Activated T-cell treated with anti-CD3 and anti-CD28 coated beads, Interleukin-2, amount 50 U/mL, for 48 hours (primary cell): ENCODE measurements around the gene KRTAP12-4.
"Not testable (repeated sequence)": the region's sequence is repeated elsewhere in the genome, so short reads cannot be mapped to it uniquely, and the experiment has no call there.

ENCODE experiments used
- DNase-seq, 2 experiments: peaks; one replicate each; pipeline ENCODE4 v3.0.0-alpha.2; 2020

KRTAP12-4 gene

DNA sequence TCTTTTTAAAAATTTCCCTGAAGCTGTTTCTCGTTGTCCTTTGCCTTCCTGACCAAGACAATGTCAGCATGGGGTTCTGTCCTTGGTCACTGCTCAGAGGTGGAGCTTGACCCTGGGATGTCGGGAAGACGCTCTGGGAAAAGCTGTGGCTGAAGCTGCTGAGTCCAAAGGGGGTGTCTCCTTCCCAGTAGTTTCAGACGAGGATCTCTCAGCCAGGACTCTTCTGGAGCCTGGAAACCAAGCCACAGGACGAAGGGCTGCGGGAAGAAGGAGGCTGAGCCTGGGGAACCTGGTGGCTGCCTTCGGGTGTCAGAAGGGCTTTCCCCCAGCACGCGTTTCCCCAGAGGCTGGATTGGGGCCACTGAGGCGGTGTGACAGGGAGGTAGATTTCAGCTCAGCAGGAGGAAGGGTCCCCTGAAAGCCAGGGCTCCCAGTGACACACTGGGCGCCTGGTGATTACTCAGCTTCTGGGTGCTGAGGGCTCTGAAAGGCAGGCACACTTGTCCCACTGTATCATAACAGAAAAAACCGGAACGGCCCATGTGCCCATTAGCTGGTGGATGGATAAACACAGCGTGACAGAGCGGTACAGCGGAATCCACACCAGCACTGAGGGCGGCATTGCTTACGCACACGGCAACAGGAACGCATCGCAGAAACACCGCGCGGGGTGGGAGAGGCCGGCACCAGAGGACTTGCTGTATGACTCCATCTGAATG lies 32.5 kb upstream of the KRTAP12-4 start:
- no peak for DNase-seq

- DNase-seq: no peak
These were observed 31.7 kb upstream of the KRTAP12-4 start for GRCh38 chr21:44686000-44686781.

DNA sequence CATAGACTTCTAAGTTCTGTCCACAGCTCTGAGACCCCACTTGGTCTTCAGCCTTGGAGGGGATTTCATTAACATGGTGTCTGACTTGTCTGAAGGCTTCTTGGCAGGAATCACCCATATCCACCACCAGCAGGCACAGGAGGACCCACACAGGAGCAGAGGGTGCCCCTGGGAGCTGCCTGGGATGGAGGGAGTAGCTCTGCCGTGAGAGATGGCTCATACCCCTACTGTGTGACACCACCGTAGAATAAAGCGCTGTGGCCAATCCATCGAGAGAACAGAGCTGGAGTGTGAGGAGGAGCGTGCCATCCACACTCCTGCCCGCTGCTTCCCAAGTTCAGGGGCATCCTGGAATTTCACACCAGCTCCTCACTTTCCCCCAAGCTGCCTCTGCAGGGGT lies 30.6 kb upstream of the KRTAP12-4 start:
- not testable (repeated sequence) for DNase-seq

- no peak for DNase-seq
These were observed 30.0 kb upstream of the KRTAP12-4 start for GRCh38 chr21:44684483-44684882.

DNA sequence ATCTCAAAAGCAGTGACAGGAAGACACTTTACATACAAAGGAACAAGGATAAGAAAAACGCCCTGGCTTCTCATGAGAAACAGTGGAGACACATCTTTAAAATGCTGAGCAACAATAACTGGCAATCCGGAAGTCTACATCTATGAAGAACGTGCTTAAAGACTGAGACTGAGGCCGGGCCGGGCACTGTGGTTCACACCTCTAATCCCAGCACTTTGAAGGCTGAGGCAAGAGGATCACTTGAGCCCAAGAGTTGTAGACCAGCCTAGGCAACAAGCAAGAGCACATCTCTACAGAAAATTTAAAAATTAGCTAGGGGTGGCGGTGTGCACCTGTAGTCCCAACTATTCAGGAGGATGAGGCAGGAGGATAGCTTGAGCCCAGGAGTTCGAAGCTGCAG lies 29.6 kb upstream of the KRTAP12-4 start:
- DNase-seq: no peak

DNA sequence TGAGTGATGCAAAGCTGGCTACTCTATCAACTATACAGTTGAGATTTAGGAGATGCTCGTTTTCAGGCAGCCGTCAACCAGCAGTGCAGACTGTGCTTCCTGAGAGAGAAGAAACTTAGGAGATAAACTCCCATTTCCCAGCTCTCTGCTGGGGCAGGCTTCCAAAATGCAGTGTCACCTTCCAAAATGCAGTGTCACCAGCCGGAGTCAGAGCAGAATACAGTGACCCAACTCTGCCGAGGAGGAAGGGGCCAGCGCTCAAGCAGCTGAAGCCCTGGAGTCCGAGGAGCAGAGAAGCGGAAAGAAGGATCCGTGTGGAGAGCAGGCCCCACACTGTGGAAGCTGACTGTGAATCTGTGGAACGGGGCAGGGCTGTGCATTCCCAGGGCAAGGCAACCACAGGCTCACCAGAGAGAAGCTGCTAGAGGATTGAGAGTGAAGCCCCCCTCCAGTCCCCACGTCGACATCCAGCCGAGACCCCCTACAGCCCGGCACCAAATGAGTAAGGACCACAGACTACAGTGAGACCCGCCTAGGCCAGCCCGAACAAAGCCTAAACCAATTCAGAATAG lies 28.2 kb upstream of the KRTAP12-4 start:
- no peak for DNase-seq

DNA sequence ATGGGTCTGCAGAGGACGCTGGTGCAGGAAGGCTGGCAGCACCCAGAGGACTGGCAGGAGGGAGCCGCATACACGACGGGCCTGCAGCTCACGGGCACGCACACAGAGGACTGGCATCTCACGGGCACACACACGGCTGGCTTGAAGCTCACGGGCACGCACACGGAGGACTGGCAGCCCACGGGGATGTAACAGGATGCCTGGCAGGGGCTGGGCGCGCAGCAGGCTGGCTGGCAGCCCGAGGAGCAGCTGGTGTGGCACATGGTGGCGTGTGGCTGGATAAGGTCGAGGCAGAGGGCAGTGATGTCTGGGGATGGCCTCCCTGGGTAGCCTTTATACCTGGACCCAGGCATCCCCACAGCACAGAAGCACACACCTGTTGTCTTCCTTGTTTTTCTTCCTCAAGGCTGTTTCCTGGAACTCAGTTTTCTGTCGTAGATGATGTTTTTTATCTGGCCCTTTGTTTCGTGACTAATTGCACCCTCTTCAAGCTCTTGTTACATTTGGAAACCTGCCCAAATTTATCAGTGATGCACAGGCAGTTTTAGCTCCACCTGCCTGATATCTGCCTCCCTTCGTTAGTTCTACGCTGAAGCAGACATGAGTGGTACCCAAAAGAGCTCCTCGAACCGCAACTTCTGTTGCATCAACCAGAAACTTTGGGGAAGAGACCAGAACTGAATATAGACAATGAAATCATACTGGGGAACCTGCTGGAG lies 27.6 kb upstream of the KRTAP12-4 start, which contains the start of gene KRTAP12-1:
Gene KRTAP12-1, minus strand, starts transcription at position 303 of the 719 bp plus-strand sequence. Its CDS starts 40 bp downstream, at position 263.
- DNase-seq: no peak

DNA sequence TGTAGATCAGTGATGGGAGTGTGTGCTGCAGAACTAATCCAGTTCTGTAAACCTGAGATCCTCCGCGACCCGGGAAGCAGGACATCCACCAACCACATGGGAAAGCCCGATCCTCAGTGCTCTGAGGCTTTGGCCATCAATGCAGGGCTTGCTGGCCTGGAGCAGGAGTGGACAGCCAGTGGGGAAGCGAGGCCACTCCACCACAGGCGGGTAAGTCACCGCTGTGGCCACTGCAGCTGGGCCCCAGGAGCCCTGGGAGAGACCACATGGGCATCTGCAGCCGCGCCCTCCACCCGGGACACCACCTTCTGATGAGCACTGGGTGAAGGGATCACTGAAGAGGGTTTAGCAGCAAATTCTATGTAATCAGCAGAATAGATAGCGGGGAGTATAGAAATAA lies 26.7 kb upstream of the KRTAP12-4 start:
- no peak for DNase-seq

GRCh38 chr21:44677881-44678280 lies 23.4 kb upstream of the KRTAP12-4 start:
- DNase-seq: no peak

DNA sequence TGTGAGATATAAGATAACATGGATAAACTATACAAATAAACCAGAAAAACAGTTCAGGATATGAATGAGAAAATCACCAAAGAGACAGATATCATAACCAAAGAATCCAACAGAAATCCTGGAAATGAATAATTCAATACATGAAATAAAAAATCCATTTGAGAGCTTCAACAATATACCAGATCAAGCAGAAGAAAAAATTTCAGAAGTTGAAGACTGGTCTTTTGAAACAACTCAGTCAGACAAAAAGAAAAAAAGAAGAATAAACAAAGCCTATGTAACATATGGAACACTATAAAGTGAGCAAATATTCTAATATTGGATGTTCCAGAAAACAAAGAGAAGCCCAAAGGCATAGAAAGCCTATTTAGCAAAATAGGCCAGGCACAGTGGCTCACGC lies 17.5 kb upstream of the KRTAP12-4 start:
- DNase-seq: no peak

DNA sequence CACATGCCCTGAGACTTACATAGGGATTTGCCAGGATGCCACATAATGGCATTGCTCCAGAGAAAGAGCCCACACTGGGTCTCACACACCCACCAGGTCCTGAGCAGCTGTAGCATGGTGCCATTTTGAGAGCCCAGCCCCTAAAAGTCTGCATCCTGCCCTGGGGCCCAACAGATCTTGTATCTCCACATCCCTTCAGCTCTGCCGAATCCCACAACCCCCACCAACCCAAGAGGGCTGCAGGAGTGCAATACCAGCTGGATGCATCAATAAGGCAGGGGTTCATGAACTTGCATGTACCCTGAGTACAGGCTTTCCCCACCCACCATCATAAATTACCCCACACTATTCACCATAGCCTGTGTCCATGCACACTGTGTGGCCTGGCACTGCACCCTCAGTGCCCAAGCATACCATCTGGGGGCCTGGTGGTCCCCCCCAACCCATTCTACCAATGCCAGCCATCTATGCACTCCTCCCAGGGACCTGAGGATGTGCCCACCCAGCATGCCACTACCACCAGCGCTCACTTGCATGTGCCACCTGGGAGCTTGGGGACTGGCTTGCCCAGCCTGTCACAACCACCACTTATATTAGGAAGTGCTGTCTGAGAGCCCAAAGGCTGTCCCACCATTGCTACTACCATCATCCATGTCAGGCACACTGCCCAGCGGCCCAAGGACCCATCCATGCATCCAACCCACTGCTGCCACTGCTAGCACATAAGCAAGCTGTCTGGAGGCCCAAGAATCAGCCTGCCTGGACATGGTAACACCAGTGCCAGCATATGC lies 16.4 kb upstream of the KRTAP12-4 start:
- no peak for DNase-seq

- no peak for DNase-seq
These were observed 13.2 kb upstream of the KRTAP12-4 start for GRCh38 chr21:44667612-44668011.

GRCh38 chr21:44666401-44667320 lies 12.2 kb upstream of the KRTAP12-4 start, which contains the start of gene KRTAP12-2:
KRTAP12-2 (minus strand) TSS chr21:44666927; CDS start chr21:44666886, 41 bp downstream.
- no peak for DNase-seq

DNA sequence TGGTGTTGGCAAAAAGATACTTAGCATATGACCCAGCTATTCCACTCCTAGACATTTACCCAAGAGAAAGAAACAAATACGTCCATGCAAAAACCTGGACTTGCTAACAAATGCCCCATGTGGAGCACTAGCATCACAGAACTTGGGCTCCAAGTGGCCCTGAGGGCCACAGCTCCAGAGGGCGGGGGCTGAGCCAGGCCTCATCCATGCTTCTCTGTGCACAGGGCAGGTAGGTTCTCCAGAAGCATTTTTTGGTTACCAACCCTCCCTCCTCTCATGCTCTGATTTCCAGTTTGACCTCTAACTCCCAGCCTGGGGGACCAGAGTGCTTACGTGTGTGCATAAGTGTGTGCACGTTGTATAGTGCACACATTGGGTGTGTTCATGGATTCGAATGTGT lies 10.2 kb upstream of the KRTAP12-4 start:
- DNase-seq: no peak

- not testable (repeated sequence) for DNase-seq
These were observed 7.1 kb upstream of the KRTAP12-4 start for GRCh38 chr21:44661567-44661966.

DNA sequence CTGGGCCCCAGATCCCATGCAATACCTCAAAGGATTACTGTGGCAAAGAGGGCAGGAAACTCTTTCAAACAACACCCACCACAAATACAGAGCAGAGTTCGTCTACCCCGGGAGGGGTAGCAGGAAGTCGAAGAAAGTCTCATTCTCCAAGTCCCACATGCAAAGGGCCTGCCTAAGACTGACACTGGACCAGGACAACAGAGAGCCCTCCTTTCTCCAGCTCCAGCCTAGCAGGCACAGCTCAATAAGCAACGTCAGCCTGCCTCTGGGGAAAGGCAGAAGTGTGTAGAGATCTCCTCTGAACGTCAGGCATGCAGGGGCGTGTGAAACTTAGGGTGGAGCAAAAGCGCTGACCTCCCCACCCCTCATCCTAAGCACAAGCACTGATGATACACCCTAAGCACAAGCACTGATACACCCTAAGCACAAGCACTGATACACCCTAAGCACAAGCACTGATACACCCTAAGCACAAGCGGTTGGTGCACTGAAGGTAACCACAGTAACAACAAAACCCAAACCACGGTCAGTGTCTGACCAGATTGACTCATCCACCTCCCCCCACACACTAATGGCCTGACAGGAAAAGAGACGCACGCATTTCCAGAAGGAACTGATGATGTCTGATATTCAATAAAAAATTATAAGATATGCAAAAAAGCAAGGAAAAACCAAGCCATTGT lies 4.6 kb upstream of the KRTAP12-4 start:
- no peak for DNase-seq

- DNase-seq: no peak
These were observed 4.1 kb upstream of the KRTAP12-4 start for GRCh38 chr21:44658541-44658910.

DNA sequence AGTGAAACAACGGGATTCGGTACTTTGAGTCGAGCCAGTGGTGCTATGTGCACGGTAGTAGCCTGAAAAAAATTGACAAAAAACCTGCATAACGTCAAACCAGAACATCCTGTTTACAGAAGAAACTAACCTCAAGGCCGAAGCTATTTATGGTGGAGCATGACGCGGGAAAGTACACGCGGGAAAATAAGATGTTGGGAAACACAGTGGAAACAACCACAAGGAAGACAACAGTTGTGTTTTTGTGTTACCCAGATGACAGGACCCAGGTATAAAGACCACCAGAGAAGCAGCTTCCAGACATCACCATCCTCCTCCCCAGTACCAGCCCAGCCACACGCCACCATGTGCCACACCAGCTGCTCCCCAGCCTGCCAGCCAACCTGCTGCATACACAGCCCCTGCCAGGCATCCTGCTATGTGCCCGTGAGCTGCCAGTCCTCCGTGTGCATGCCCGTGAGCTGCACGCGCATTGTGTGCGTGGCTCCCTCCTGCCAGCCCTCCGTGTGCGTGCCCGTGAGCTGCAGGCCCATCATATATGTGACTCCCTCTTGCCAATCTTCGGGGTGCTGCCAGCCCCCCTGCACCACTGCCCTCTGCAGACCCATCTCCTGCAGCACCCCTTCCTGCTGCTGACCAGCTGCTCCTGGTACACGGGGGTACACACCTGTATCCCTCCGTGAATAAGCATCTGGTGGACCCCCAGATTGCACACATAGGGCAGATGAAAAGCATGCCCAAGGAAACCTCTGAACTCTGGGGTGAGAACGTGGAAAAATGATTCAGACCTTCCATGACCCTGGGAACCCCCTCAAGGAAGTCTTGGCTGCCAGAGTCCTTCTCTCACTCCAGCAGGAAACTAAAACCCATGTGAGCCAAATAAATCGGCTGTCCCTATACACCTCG lies 3.4 kb upstream of the KRTAP12-4 start, which contains the start of gene KRTAP12-3:
Gene KRTAP12-3, plus strand, starts transcription at position 298 of the 906 bp plus-strand sequence. Its CDS starts 48 bp downstream, at position 346.
- no peak for DNase-seq

DNA sequence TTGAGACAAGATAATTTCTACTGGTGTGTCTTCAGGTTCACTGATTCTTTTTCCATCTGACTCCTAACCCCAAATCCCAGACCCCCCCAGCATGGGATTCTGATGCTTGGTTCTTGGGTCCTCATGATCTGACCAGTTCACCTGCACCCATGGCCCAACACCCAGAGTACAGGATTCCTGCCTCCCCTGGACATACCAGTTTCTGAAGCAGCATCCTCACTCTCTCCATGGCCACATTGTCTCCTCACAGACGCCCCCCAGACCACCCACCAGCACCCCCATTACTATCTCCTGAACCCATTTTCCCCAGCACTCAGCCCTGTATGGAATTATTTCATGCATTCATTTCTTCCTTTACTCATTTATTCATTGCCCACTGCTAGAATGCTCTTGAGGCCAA lies 2.4 kb upstream of the KRTAP12-4 start:
- DNase-seq: no peak
